SIG-M5 treated with dmso at 0.1 percent for 504 hours (cell line): ENCODE measurements around the gene CNTNAP2.

Source experiments
- DNase-seq: peaks from one replicate; lab custom pipeline; 2025; ENCODE audit not compliant: unreplicated experiment; lab: John Stamatoyannopoulos, UW

CNTNAP2 gene

DNA sequence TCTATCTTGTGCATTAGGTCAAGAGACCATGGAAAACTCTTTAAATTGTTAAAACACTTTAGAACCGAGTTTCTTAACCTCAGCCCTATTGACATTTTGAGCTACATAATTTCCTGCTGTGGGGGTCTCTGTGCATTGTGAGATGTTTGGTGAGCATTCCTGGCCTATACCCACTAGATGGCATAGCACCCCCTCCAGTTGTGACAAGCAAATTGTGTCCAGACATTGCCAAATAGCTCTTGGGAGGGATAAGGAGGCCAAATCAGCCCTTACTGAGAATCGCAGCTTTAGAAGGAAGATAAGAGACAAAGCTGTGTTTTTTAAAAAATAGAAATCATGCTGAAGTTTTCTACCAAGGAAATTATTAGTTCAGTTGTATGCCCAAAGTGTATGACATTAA lies 1315.5 kb downstream of the CNTNAP2 start:
- no peak for DNase-seq

- no peak for DNase-seq
These were observed 1316.0 kb downstream of the CNTNAP2 start for GRCh38 chr7:147432576-147432975.

DNA sequence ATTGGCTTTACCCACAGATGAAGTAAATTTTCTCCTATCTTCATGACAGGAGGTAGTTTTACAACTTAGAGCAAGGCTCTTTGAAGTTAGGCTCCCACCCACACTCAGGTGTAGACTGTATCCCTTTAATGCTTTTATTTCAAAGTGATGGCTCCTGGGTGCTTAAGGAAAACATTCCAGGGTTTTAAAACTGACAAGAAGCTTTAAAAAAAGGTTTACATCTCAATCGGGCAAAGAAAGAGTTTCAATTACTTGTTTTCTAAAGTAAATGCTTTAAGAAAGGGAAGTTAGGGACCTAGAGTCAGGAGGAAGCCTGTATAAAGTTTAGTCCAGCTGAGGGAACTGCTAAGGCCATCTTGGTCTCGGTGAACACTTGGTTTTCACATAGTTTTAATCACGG lies 1320.1 kb downstream of the CNTNAP2 start:
- no peak for DNase-seq

GRCh38 chr7:147438216-147438615 lies 1321.6 kb downstream of the CNTNAP2 start:
- no peak for DNase-seq

- DNase-seq: no peak
These were observed 1327.3 kb downstream of the CNTNAP2 start for GRCh38 chr7:147443942-147444341.

DNA sequence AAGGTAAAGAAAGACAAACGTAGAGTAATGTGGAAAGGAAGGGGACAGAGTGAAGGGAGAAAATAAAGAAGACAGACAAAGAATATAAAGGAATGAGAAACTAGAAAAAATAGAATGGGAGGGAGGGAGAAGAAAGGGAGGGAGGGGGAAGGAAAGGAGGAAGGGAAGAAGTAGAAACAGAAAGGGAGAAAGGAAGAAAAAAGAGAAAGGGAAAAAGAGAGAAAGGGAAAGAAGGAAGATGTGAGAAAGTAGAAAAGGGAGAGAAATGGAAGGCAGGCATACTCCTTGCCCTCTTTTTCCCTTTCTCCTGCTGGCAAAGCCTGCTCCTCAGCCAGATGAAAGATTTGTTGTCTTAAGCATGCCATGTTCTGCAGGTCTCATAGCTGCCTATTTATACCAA lies 1336.2 kb downstream of the CNTNAP2 start:
- no peak for DNase-seq

- DNase-seq: no peak
These were observed 1348.6 kb downstream of the CNTNAP2 start for GRCh38 chr7:147465223-147465622.

DNA sequence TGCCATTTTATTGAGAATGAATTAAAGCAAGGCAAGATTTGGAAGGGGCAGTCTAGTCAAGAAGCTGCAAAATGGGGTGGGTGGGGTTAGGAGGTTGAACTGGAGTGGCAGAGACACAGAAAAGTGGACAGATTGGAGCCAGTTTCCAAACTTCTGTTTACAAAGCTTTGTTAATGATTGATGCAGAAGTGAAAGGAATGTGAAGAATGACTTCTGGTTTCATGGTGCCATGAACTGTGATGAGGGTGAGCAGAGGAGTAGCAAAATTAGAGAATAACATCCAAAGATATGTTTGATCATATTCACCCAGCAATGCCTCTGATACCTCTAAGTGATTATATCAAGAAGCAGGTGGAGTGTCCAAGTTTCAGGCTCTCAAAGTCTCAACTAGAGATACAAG lies 1356.0 kb downstream of the CNTNAP2 start:
- DNase-seq: no peak

GRCh38 chr7:147474862-147475261 lies 1358.3 kb downstream of the CNTNAP2 start:
- DNase-seq: no peak

DNA sequence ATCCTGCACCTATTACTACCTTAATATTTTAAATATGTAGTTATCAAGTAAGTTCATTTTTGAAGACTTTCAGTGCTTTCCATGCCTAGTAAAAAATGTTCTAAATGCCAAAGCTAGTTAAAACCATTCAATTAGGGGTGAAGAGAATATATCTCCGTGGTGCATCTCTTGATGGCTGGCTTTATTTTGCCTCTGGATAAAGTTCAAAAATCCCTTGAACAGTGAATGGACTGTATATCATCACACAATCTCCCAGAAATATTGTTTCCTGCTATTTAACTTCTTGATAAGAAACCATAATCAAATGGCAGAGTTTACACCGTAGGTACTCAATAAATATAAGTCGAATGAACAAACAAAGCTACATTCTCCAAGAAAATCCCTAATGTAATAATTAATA lies 1360.9 kb downstream of the CNTNAP2 start:
- no peak for DNase-seq

DNA sequence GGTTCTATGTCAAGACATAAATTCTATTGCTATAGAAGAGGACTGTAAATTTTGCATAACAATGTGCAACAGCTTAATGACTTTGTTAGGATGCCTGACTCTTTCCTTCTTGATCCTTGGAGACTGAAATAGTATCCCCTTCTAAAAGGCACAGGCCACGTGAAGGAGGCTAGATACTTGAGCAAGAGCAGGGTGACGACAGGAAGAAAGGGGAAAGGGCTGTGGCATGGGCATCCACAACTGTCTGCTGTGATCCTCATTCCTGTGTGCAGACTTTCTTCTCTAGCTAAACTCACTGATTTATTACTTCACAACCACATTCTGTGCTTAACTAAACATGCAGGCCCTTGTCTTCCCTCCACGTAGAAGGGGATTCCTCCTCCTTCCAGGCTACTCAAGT lies 1362.2 kb downstream of the CNTNAP2 start:
- DNase-seq: no peak

GRCh38 chr7:147483634-147484292 lies 1367.2 kb downstream of the CNTNAP2 start:
- DNase-seq: no peak

- no peak for DNase-seq
These were observed 1369.1 kb downstream of the CNTNAP2 start for GRCh38 chr7:147485660-147486210.

GRCh38 chr7:147492606-147493005 lies 1376.0 kb downstream of the CNTNAP2 start:
- DNase-seq: no peak

DNA sequence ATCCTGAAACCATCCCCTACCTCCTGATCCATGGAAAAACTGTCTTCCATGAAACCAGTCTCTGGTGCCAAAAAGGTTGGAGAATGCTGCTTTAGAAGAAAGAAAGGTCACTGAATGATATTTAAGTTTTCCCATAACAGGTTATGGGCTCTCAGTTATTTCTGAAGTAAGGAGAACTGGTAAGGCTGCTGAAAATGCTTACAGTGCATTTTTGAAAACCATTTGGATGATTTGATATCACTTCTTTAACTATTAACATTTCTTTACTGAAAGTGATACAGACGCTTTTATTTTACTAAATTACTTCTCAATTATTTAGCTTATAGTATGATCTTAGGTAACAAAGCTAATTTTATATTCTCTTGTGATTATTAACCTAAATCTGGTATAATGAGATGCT lies 1379.6 kb downstream of the CNTNAP2 start:
- no peak for DNase-seq

- DNase-seq: no peak
These were observed 1380.6 kb downstream of the CNTNAP2 start for GRCh38 chr7:147497246-147497645.

- DNase-seq: no peak
These were observed 1381.5 kb downstream of the CNTNAP2 start for GRCh38 chr7:147498081-147498480.

DNA sequence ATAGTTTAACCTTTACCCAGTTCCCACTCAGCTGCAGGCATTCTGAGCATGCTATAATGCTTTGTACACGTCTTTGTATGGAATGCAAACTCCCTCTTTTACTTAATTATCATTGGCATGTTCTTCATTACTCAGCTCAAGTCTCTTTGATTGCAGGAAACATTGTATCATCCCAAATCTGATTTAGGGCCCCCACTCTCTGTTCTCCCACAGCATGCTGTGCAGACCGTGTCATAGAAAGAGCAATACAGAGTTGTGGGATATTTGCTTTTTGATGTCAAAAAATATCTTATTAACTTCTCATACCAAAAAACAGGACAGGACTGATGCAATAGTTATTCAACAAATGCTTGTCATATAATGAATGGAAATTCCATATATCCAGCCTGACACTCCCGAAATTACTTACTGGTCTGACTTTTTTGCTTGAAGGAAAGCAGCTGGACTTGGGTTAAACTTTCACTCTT lies 1392.5 kb downstream of the CNTNAP2 start:
- DNase-seq: no peak

DNA sequence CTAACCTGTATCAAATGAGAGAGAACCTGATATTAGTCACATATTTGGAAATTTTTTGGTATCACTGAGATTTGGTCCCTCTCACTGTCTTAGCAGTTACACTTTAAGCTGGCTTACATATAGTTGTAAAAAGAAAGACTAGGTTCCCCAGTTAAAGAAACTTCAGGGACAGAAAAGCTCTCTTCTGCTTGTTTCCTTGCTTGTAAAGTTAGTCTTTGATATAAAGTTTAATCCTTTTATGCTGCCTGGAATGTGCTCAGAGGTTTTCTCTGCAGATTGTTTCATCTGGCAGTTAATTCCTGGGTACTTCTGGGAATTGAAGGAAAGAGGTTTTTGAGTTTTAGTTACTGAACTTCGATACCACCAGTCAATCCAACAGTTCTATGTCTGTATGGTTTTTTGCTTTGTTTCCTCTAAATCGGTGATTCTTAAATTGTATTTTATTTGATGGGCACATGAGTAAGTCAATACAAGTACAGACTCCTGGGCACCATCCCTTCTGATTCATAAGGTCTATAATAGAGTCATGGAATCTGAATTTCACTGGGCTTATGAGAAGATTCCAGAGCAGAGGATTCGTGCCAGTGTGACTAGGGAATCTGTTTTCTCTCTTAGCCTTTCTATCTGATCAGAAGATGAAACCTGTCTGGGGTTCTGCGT lies 1393.1 kb downstream of the CNTNAP2 start:
- no peak for DNase-seq

DNA sequence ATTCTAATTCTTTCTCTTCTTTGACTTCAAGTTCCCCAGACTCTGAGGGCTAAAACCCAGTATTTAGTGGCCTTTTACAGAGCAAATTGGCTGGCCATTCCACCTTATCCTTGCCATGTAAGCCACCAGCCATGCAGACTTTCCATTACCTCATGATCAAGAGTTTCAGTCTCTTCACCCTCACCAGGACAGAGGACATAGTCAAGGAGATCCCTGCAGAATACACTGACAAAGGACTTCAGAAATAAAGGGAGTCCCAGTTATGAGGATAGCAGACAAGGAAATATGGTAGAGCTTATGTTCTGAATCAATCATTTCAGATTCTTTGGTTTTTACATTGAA lies 1393.6 kb downstream of the CNTNAP2 start:
- DNase-seq: no peak

GRCh38 chr7:147510923-147511322 lies 1394.3 kb downstream of the CNTNAP2 start:
- no peak for DNase-seq

DNA sequence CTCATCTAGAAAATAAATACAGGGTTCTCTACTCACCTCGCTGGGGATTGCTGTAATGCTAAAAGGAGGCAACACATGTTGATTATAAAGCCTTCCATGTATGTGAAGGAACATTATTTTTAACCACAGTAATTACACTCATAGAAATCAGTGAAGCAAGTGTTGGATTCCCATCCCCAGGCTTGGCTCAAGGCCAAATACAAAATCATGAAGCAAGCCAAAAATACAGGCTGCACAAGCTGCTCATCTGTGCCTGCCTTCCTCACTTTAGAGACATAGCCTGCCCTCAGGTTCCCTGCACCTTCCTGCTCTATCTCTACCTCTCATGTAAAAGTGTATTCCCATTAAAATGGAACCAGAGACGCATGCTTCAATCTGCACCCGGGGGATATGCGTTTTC lies 1396.8 kb downstream of the CNTNAP2 start:
- no peak for DNase-seq

GRCh38 chr7:147516391-147516790 lies 1399.8 kb downstream of the CNTNAP2 start:
- DNase-seq: no peak
